HS-5 (cell line): ENCODE results near the gene NF2.

Experiments
- DNase-seq: peaks from one replicate; pipeline ENCODE4 v3.0.0-alpha.2; 2012; ENCODE audit warnings: low read depth

The NF2 gene

GRCh38 chr22:29668673-29669072, 65.2 kb downstream of the NF2 start:
- no peak for DNase-seq

- no peak for DNase-seq
Measured at GRCh38 chr22:29670626-29671025, 67.2 kb downstream of the NF2 start.

GRCh38 chr22:29673361-29674066, 70.1 kb downstream of the NF2 start:
- DNase-seq, result no peak

DNA sequence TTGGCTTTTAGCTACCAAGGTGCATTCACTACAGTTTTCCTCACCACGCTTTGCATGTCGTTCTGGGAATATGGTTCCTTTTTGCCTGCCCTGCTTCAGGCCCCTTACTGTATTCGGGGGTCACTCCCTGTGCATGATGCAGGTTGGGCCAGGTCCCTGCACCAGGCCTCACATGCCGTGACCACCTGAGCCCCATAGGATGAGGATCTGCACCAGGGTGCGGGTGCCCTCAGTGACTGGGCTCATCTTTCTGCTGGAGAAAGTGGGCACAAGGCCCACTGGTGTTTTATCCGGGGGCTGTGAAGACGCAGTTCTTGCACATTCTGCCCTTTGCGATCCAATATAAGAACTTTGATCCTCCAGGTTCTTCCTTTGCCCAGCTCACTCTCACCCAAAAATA, 70.7 kb downstream of the NF2 start:
- no peak for DNase-seq

- no peak for DNase-seq
Measured at GRCh38 chr22:29679316-29679715, 75.9 kb downstream of the NF2 start.

DNA sequence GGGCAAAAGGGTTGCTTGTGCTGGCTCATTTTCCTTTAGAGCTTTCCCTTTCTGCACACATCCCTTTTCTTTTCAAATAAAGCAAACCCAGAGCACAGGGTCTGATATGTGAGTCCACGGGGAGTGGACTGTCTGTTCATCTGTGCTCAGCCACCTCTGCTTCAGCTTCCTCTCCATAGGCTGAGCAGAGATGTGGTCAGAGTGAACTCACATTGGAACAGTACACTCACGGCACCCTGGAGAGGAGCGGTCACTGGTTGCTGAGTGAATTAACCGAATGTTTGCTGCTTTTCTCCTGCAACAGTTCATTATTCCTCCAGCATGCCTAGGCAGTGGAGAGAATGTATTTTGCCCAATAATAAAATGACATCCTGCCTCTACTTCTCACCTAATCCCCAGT, 80.1 kb downstream of the NF2 start:
- DNase-seq, result no peak

DNA sequence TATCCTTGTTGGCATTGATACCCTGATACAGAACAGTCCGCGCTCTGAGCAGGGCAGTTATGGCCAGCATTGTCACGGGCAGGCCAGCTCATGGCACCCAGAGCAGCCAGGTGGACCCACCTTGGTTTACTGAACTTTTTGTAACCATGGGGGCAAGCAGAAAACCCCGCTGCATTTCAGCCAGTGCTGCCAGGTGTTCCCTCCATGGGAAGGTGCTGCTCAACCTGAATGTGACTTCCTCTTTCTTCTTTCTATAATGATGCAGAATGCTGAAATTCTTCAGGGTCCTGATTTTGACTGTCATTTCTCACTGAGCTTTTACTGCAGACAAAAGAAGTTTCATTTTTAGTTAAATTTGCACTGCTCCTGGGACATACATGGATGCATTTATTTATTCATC, 80.8 kb downstream of the NF2 start:
- DNase-seq, result no peak

DNA sequence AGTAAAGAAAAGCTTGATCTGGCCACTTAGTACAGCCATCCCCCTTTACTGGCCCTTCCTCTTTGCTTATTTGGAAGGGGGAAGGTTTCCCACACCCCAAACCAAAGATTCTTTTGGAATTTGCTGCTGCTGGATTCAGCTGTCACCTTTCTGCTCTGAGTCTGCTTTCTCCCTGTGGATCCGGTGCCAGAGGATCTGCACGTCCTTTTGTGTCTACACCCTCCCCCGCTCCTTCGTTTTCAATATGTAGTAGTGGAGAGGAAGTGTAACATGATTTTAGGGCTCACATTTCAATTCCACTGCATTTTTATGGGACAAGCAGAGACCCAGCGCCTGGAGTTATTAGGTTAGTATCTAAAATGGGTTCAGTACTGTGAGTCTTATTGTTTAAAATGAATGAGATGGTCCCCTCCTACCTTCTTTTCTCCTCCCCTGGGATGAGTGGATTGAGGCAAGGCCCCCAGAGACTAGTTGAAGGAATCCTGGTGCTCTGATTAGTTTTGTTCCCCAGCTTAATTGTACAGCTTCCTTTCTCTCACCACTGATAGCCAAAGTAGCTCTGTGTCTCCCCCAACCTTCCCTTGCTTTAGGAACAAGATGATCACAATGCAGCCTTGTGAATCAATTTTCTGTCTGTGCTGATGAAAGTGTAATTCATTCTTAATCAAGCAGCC, 85.9 kb downstream of the NF2 start:
- no peak for DNase-seq

GRCh38 chr22:29689880-29690213, 86.4 kb downstream of the NF2 start:
- DNase-seq, result no peak

- no peak for DNase-seq
Measured at GRCh38 chr22:29690476-29690875, 87.0 kb downstream of the NF2 start.

DNA sequence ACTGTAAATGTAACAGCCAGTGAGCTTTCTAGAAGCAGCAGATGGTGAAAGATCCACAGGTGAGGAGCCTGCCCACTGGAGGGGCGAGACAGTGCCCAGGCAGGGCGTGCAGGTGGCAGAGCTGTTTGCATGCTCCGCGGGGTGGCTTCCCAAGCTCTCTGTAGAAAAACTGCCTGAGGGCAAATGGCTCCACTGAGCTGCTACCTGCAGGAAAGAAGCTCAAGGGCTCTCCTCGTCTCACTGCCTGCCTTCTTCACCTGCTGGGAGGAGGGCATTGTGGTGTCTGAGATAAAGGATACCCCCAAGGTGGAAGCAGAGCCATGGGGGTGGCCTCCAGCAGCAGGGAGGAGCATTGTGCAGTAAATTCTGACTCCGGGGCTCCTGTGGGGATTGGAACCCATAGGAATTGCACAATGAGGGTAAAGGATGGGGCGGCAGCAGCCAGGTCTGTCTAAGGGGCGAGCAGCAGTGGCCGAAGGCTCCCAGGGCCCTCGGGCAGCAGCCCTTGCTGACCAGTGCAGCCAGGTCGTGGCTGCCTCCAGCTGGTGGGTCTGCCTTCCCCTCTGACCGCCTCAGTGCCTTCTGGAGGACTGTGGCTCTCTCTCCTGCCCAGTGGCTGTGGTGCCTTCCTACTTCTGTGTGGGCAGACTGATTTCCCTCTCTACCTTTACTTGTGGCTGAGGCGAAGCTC, 88.3 kb downstream of the NF2 start:
- no peak for DNase-seq

- no peak for DNase-seq
Measured at GRCh38 chr22:29692327-29692640, 88.9 kb downstream of the NF2 start.

- no peak for DNase-seq
Measured at GRCh38 chr22:29693161-29693560, 89.7 kb downstream of the NF2 start.

DNA sequence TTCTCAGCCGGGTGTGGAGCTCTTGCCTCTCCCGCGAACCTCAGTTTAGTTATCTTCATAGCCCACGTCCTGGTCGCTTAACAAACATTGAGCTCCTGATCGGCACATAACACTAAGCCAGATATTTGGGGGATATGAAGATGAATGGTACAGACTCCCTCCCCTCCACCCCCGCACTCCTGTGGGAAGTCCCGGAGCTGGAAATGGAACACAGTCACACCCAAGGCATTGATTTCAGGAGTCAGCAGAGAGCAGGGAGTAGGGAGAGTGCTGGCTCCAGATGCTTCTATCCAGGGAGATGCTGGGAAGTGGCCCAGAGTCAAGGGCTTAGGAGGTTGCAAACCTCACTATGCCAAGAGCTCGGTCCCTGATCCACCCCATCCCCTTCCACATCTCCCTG, 90.2 kb downstream of the NF2 start:
- no peak for DNase-seq

DNA sequence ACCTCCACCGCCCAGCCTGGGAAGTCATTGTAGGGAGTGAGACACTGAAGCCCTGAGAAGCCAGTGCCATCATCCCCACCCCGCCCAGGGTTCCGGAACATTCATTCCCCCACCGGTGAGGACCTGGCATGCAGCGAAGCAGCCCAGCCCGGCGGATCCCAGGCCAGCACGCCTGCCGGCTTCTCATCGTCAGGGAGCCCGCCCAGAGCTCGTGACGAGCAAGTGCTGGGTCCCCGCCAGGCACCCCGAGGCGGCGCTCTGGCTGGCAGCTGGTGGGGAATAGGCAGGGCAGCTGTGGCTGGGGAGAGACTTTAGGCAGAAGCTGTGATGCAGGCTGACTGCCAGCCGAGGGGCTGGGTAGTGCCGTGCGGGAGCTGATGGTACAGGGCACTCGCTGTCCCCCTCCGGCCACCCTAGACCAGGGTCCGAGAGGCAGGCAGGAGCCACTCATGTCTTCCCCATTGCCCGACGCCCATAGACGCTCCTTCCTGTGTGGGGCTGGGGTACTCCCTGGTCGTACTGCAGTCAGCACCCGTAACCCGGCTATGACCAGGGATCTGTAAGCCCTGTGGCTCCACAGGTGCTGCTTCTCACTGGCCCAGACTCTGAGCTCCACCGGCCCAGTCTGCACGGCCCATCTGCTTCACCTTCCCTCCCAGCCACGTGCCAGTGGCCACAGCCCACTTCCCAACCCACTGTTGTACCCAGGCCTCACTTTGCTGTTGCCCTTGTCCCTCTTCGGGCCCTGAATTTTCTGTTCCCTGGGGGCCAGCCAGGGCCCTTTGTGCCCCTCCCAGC, 91.9 kb downstream of the NF2 start:
- DNase-seq, result no peak

DNA sequence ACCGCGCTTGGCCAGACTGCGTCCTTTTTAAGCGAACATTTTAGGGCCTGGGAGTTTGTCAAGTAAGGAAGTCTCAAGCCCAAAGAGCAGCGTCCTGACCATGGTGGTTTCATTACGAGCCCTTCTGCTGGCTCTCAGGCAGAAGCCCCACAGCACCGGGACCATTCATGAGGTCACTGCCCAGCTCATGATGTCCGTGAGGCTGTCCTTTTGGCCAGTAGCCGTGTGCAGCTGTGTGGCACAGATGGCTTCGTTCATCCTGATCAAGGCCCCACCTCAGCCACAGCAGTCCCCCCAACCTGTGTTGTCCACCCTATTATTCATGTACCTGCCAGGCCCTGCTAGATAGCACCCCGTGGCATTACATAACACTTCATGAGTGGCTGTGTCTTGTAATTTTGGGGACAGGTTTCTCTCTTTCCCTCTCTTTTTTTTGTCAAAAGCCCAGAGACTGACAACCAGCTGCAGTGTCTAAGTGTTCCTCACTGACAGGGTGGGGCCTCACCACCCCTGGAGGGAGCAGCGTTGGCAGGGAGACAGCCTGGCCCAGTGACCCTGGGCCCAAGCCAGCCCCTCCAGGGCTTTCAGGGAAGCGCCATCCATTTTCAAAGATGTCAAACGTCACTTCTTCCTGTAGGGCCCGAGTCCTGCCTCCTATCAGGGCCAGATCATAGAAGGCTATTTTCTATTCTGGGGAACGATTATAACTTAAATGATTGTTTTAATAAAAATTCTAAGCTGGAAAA, 94.6 kb downstream of the NF2 start:
- DNase-seq, result no peak

- DNase-seq, result no peak
Measured at GRCh38 chr22:29700206-29700899, 96.9 kb downstream of the NF2 start.

DNA sequence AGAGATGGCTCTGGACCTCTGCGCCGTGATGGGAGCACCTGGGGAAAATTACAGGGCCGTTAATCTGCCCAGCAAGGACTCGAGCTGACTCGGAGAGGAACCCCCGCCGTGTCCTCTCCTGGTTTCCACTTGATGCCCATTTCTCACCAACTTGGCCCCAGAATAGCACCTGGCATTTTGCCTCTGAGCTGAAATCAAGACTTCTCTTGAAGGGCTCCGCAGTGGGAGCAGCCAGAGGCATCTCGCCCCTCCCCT, 97.4 kb downstream of the NF2 start:
- DNase-seq, result no peak

DNA sequence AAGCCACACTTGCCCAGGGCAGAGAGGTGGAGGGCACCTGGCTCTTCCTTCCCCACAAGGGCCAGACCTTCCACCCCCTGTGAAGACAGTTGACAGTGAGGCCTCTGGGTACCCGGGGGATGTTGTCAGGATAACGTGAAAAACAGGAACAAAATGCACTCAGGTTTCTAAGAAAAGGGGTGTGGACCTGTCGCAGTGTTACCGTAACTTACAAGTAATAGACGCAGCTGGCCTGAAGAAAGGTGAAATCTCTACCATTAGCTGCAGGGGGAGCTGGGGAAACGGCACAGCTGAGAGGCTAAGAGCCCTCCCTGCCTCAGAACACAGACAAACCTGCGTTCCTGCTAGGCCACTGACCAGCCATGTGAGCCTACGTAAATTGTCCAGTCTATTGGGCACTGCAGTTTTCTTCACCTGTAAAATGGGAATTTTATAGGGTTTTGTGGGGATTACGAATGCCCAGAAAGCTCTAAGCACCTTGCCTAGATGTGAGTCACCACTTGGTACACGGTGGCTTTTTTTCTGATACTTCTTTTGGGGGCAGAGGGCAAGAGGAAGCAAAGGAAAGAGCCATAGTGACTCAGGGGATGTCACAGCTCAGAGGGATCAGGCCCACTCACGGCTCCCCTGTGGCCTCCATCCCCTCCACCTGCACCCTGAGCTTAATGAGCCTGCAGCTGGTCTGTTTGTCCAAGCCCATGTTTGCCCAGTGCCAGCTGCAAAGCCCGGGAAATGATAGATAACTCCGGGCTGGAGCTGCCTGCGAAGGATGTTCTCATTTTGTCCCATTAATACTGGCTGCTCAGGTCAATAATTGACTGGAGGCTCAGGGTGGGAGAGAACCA, 97.9 kb downstream of the NF2 start:
- DNase-seq, result peak; percentile 19

- no peak for DNase-seq
Measured at GRCh38 chr22:29702000-29702930, 98.8 kb downstream of the NF2 start.
